Stimulated activated naive B cell treated with anti-CD40 and anti-IgM and Interleukin-4, amounts not matched to agents 10 μg/mL and 1 μg/mL and 100 μg/mL, for 72 hours (primary cell): ENCODE results near the gene ATP2B2.

Experiments
- ATAC-seq, 2 donors: fragments of 150-1000 bp; cut with Tn5 transposase; replicated peaks; 2 replicates each; pipeline ENCODE4 v1.10.0; 2021; ENCODE audit warnings: moderate library complexity in 1 of 2
- DNase-seq: peaks from one replicate; pipeline ENCODE4 v3.0.0; 2021
- H3K27ac Mint-ChIP-seq: one replicate; pipeline ENCODE4 v1.8.0; 2022; ENCODE audit warnings: mild to moderate bottlenecking, mixed read lengths
- H3K27me3 Mint-ChIP-seq, 2 donors: one replicate each; pipeline ENCODE4 v1.8.0; 2022; ENCODE audit warnings: mixed read lengths in 2 of 2
- H3K36me3 Mint-ChIP-seq, 2 donors: one replicate each; pipeline ENCODE4 v1.8.0; 2022; ENCODE audit warnings: mixed read lengths in 2 of 2, mild to moderate bottlenecking in 1 of 2
- H3K4me1 Mint-ChIP-seq, 2 donors: one replicate each; pipeline ENCODE4 v1.8.0; 2022; ENCODE audit warnings: mixed read lengths in 2 of 2, mild to moderate bottlenecking in 1 of 2
- H3K4me3 Mint-ChIP-seq, 2 donors: one replicate each; pipeline ENCODE4 v1.8.0; 2022; ENCODE audit warnings: mild to moderate bottlenecking in 2 of 2, mixed read lengths in 2 of 2, moderate library complexity in 1 of 2
- H3K9me3 Mint-ChIP-seq, 2 donors: one replicate each; pipeline ENCODE4 v1.8.0; 2022; ENCODE audit warnings: mixed read lengths in 2 of 2, mild to moderate bottlenecking in 1 of 2

ATP2B2 gene

DNA sequence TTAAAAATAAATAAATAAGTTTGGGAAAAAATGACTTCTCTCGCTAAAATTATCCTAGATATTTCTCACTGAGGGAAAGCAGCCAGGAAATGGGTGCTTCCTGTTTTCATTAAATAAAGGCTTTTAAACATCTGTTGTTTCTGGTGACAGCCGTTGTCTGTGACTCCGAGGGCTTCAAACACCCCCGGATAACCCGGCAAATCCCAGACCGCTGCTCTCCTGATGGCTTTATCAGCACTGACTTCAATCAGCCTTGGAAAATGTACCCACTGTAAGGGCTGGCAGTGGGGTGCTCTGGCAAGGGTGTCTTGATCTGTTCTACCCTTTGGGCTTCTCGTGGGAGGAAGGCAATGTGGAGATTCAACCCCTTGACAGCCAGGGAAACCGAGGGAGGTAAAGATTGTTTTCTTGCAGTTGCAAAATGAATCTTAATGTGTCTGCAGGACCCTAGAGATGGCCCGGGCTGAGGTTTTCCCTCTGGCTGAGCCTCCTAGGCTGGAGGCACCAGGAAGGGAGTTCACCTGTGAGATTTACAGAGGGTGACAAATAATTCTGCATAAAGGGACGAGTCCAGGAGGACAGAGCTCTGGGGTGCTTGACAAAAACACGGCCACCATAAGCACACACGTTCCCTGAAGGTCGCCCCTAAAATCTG, 150.9 kb downstream of the ATP2B2 start:
- Mint-ChIP-seq H3K36me3 (peaks cover 0 to 3% of the 10 kb centered on the region in 2 donors), H3K27me3 (no peaks in the 10 kb centered on the region), H3K4me1 (peaks cover 35 to 53% of the 10 kb centered on the region in 2 donors), H3K9me3 (no peaks in the 10 kb centered on the region), H3K27ac (no peak overlapping the region), H3K4me3 (no peak overlapping the region)
- no peak for DNase-seq
- no peak for ATAC-seq

DNA sequence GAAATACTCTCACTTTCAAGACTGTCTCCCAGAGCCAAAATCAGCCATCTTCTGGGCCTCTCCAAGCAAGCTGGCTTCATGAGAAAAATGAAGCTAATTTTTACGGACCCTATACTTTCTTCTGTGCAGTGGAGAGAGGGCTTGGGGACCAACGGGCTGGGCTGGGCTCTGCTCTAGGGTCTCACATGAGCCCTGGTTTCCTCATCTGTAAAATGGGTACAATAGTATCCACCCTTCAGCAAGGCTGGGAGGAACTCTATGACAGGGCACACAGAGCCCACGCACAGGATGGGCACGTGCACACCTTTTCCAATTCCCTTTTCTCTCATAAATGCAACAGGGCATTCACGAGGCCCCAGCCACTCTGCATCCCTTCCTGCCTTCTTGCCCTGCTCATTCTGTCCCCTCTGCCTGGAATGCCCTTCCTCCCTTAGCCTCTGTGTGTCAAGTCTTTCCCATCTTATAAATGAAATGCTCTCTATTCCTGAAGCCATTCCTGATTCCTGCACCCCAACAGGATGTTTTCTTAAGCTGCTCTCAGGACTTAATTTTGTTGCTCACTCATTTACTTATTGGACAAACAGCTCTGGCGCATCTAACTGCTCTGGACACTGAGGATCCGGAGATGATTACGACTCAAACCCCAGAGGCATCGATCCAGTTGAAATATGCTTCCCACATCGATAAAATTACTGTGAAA, 151.6 kb downstream of the ATP2B2 start:
- Mint-ChIP-seq H3K9me3 (no peaks in the 10 kb centered on the region), H3K36me3 (peaks cover 0 to 3% of the 10 kb centered on the region in 2 donors), H3K27me3 (no peaks in the 10 kb centered on the region), H3K4me1 (peaks cover 35 to 53% of the 10 kb centered on the region in 2 donors), H3K27ac (no peak overlapping the region), H3K4me3 (no peak overlapping the region)
- DNase-seq (no peak), ATAC-seq (no peak)

- Mint-ChIP-seq H3K9me3 (no peaks in the 10 kb centered on the region), H3K4me3 (no peak overlapping the region), H3K27ac (no peak overlapping the region), H3K27me3 (no peaks in the 10 kb centered on the region), H3K4me1 (peaks cover 34 to 50% of the 10 kb centered on the region in 2 donors), H3K36me3 (peaks cover 0 to 3% of the 10 kb centered on the region in 2 donors)
- no peak for DNase-seq
- ATAC-seq = no peak
Observed at GRCh38 chr3:10353160-10353559, 152.2 kb downstream of the ATP2B2 start.

DNA sequence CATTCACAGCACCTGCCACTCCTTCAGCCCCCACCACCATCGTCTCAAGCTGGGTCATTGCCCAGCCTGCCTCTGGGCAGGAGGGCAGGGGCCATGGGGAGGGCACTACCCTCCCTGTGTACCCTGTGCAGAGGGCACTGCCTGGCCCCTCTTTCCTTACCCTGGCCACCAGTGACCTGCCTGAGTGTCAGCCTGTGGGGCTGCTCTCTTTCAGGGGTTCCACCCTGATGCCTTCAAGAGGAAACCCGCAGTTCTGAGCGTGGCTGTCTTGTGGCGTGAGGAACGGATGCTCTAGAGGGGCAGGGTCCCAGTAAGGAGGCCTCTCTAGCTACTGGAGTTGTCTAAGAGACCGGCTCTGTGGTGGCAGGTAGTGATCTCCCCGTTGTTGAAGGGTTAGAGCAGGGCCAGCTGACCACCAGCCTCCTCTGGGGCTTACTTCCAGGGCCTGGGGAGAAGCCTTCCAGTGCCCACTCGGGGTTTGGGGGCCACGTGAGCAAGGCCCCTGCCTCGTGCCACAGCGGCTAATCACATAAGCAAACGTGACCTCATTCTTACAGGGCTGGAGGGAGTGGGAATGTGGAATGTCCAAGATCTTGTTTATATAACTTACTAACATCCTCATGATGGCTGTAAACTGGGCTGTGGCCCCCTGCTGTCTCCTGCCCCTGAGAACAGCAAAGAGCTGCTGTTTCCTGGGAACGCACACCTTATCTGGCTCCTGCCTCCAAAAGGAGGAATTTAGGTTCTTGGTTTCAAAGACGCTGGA, 153.1 kb downstream of the ATP2B2 start:
- no peak for DNase-seq
- Mint-ChIP-seq H3K9me3 (no peaks in the 10 kb centered on the region), H3K36me3 (peaks cover 0 to 3% of the 10 kb centered on the region in 2 donors), H3K4me3 (no peak overlapping the region), H3K27ac (no peak overlapping the region), H3K27me3 (no peaks in the 10 kb centered on the region), H3K4me1 (peaks cover 26 to 42% of the 10 kb centered on the region in 2 donors)
- no peak for ATAC-seq

- Mint-ChIP-seq H3K27ac (peak overlapping the region; percentile 2), H3K27me3 (no peaks in the 10 kb centered on the region)
Observed at GRCh38 chr3:10351013-10351735, 154.2 kb downstream of the ATP2B2 start.

GRCh38 chr3:10350324-10350985, 154.9 kb downstream of the ATP2B2 start:
- Mint-ChIP-seq H3K4me1 (peaks cover 18 to 34% of the 10 kb centered on the region in 2 donors), H3K36me3 (peaks cover 0 to 3% of the 10 kb centered on the region in 2 donors), H3K27ac (peak overlapping the region; percentile 2), H3K4me3 (no peak overlapping the region), H3K9me3 (no peaks in the 10 kb centered on the region), H3K27me3 (no peaks in the 10 kb centered on the region)
- DNase-seq (no peak), ATAC-seq (no peak)

More at GRCh38 chr3:10351013-10351735, 154.2 kb downstream of the ATP2B2 start:
- peaks cover 0 to 3% of the 10 kb centered on the region in 2 donors for H3K36me3 Mint-ChIP-seq
- DNase-seq = no peak
- no peaks in the 10 kb centered on the region for H3K9me3 Mint-ChIP-seq
- no peak overlapping the region for H3K4me3 Mint-ChIP-seq
- H3K4me1 Mint-ChIP-seq = peaks cover 18 to 34% of the 10 kb centered on the region in 2 donors
- no peak for ATAC-seq

GRCh38 chr3:10349801-10350200, 155.6 kb downstream of the ATP2B2 start:
- ATAC-seq = no peak
- peaks cover 14 to 29% of the 10 kb centered on the region in 2 donors for H3K4me1 Mint-ChIP-seq
- no peak for DNase-seq
- H3K27me3 Mint-ChIP-seq = no peaks in the 10 kb centered on the region
- H3K9me3 Mint-ChIP-seq = no peaks in the 10 kb centered on the region
- H3K27ac Mint-ChIP-seq = peak overlapping the region; percentile 38
- H3K36me3 Mint-ChIP-seq = peaks cover 0 to 3% of the 10 kb centered on the region in 2 donors
- H3K4me3 Mint-ChIP-seq = no peak overlapping the region

- Mint-ChIP-seq H3K27ac (no peak overlapping the region), H3K4me3 (no peak overlapping the region)
Observed at GRCh38 chr3:10348404-10348721, 157.0 kb downstream of the ATP2B2 start.

GRCh38 chr3:10347648-10348403, 157.6 kb downstream of the ATP2B2 start:
- peaks cover 8 to 17% of the 10 kb centered on the region in 2 donors for H3K4me1 Mint-ChIP-seq
- no peaks in the 10 kb centered on the region for H3K36me3 Mint-ChIP-seq
- no peak for DNase-seq
- no peak overlapping the region for H3K4me3 Mint-ChIP-seq
- H3K27me3 Mint-ChIP-seq = peaks cover 8% of the 10 kb centered on the region in 2 donors
- no peak overlapping the region for H3K27ac Mint-ChIP-seq
- H3K9me3 Mint-ChIP-seq = no peaks in the 10 kb centered on the region
- ATAC-seq = no peak

More at GRCh38 chr3:10348404-10348721, 157.0 kb downstream of the ATP2B2 start:
- Mint-ChIP-seq H3K27me3 (peaks cover 8% of the 10 kb centered on the region in 2 donors), H3K9me3 (no peaks in the 10 kb centered on the region), H3K36me3 (peaks cover 0 to 3% of the 10 kb centered on the region in 2 donors), H3K4me1 (peaks cover 11 to 22% of the 10 kb centered on the region in 2 donors)
- DNase-seq (no peak), ATAC-seq (no peak)

- Mint-ChIP-seq H3K27me3 (peaks cover 8% of the 10 kb centered on the region in 2 donors), H3K4me1 (peaks cover 5 to 7% of the 10 kb centered on the region in 2 donors), H3K36me3 (no peaks in the 10 kb centered on the region), H3K4me3 (no peak overlapping the region), H3K9me3 (no peaks in the 10 kb centered on the region), H3K27ac (no peak overlapping the region)
- DNase-seq (no peak), ATAC-seq (no peak)
Observed at GRCh38 chr3:10345911-10346310, 159.5 kb downstream of the ATP2B2 start.

- peak overlapping the region; percentile 42 for H3K27ac Mint-ChIP-seq
- no peak for DNase-seq
- H3K4me1 Mint-ChIP-seq = peaks cover 5 to 7% of the 10 kb centered on the region in 2 donors
- H3K4me3 Mint-ChIP-seq = no peak overlapping the region
- no peaks in the 10 kb centered on the region for H3K9me3 Mint-ChIP-seq
- no peak for ATAC-seq
- peaks cover 8% of the 10 kb centered on the region in 2 donors for H3K27me3 Mint-ChIP-seq
- no peaks in the 10 kb centered on the region for H3K36me3 Mint-ChIP-seq
Observed at GRCh38 chr3:10344944-10345575, 160.3 kb downstream of the ATP2B2 start.

GRCh38 chr3:10344147-10344943, 161.0 kb downstream of the ATP2B2 start:
- peaks cover 5 to 7% of the 10 kb centered on the region in 2 donors for H3K4me1 Mint-ChIP-seq
- H3K9me3 Mint-ChIP-seq = no peaks in the 10 kb centered on the region
- DNase-seq (no peak), ATAC-seq (peak; percentile 61 to 67)
- H3K27me3 Mint-ChIP-seq = peaks cover 8% of the 10 kb centered on the region in 2 donors
- H3K27ac Mint-ChIP-seq = peak overlapping the region; percentile 68
- H3K4me3 Mint-ChIP-seq = no peak overlapping the region
- no peaks in the 10 kb centered on the region for H3K36me3 Mint-ChIP-seq
